WTC11 (cell line): ENCODE results near the gene CPXM1. TPM values are rescaled to one million over a fixed set of nuclear protein-coding genes. Genes with fewer than 3 reads are reported as not detected.
A peak's percentile ranks its signal among the peaks of the same experiment; 100 is the strongest.

Experiments used
- ATAC-seq: fragments of 200-7000 bp; cut with Tn5 transposase; 2 replicates; pipeline ENCODE4 v1.10.0; 2021; ENCODE audit warnings: mild to moderate bottlenecking, moderate library complexity
- CTCF ChIA-PET: fragments of 300-600 bp; sonication (Branson Sonifier 250); formaldehyde crosslinking; loops from one replicate; lab custom pipeline; 2021; ENCODE audit warnings: antibody characterized with exemption; lab: Charles Lee
- POLR2A ChIA-PET: fragments of 350-600 bp; sonication (Branson Sonifier 250); formaldehyde crosslinking; loops from one replicate; lab custom pipeline; 2021; ENCODE audit warnings: antibody characterized with exemption; lab: Charles Lee
- DNase-seq: peaks from one replicate; pipeline ENCODE4 v3.0.0; 2021; ENCODE audit warnings: low spot score
- H3K27ac Mint-ChIP-seq: 2 replicates; pipeline ENCODE4 v1.8.0; 2021; ENCODE audit warnings: mixed read lengths
- H3K27me3 Mint-ChIP-seq: 2 replicates; pipeline ENCODE4 v1.8.0; 2021; ENCODE audit warnings: low read depth, mild to moderate bottlenecking, moderate library complexity, mixed read lengths
- H3K36me3 Mint-ChIP-seq: 2 replicates; pipeline ENCODE4 v1.8.0; 2021; ENCODE audit warnings: mixed read lengths
- H3K4me1 Mint-ChIP-seq: 2 replicates; pipeline ENCODE4 v1.8.0; 2022; ENCODE audit warnings: mixed read lengths
- H3K4me3 Mint-ChIP-seq: 2 replicates; pipeline ENCODE4 v1.8.0; 2021; ENCODE audit warnings: mild to moderate bottlenecking, moderate library complexity, mixed read lengths
- H3K9me3 Mint-ChIP-seq: 2 replicates; pipeline ENCODE4 v1.8.0; 2021; ENCODE audit warnings: mixed read lengths
- ATF1 ChIP-seq: sonication (generic); formaldehyde crosslinking; IDR thresholded peaks from 2 replicates; pipeline ENCODE4 v1.8.1; 2023; ENCODE audit warnings: mild to moderate bottlenecking, moderate library complexity, missing genetic modification reagents
- ATF6 ChIP-seq: sonication (generic); formaldehyde crosslinking; IDR thresholded peaks from 2 replicates; pipeline ENCODE4 v1.8.1; 2023; ENCODE audit warnings: mild to moderate bottlenecking, missing genetic modification reagents
- CBFB ChIP-seq: sonication (generic); formaldehyde crosslinking; IDR thresholded peaks from 2 replicates; pipeline ENCODE4 v1.8.1; 2022; ENCODE audit warnings: mild to moderate bottlenecking, low read depth, missing genetic modification reagents
- EMX1 ChIP-seq: fragments of 250-450 bp; sonication (Bioruptor Pico); IDR thresholded peaks from 2 replicates; pipeline ENCODE4 v1.8.0; 2021; ENCODE audit warnings: mild to moderate bottlenecking
- ETV6 ChIP-seq: sonication (generic); formaldehyde crosslinking; IDR thresholded peaks from 2 replicates; pipeline ENCODE4 v1.8.1; 2022; ENCODE audit warnings: mild to moderate bottlenecking, missing genetic modification reagents
- HMGXB4 ChIP-seq: sonication (generic); formaldehyde crosslinking; IDR thresholded peaks from 2 replicates; pipeline ENCODE4 v1.8.1; 2023; ENCODE audit warnings: mild to moderate bottlenecking, moderate library complexity, missing genetic modification reagents
- MAX ChIP-seq: sonication (generic); formaldehyde crosslinking; IDR thresholded peaks from 2 replicates; pipeline ENCODE4 v1.8.0; 2022; ENCODE audit warnings: mild to moderate bottlenecking, missing genetic modification reagents
- NFATC4 ChIP-seq: fragments of 250-450 bp; sonication (Bioruptor Pico); IDR thresholded peaks from 2 replicates; pipeline ENCODE4 v1.9.0; 2021; ENCODE audit warnings: mild to moderate bottlenecking
- NR1H2 ChIP-seq: sonication (generic); formaldehyde crosslinking; IDR thresholded peaks from 2 replicates; pipeline ENCODE4 v1.9.0; 2021; ENCODE audit warnings: mild to moderate bottlenecking, moderate library complexity, missing genetic modification reagents
- RORB ChIP-seq: fragments of 250-450 bp; sonication (Bioruptor Pico); IDR thresholded peaks from 2 replicates; pipeline ENCODE4 v1.9.0; 2021; ENCODE audit warnings: mild to moderate bottlenecking
- SMAD3 ChIP-seq: sonication (generic); formaldehyde crosslinking; IDR thresholded peaks from 2 replicates; pipeline ENCODE4 v1.8.0; 2022; ENCODE audit warnings: missing genetic modification reagents, mild to moderate bottlenecking, borderline replicate concordance
- TCF7 ChIP-seq: sonication (generic); formaldehyde crosslinking; IDR thresholded peaks from 2 replicates; pipeline ENCODE4 v1.8.0; 2022; ENCODE audit warnings: mild to moderate bottlenecking, low read depth, missing genetic modification reagents, moderate library complexity
- ZBTB21 ChIP-seq: sonication (generic); formaldehyde crosslinking; IDR thresholded peaks from 2 replicates; pipeline ENCODE4 v1.8.1; 2023; ENCODE audit warnings: mild to moderate bottlenecking, missing genetic modification reagents, borderline replicate concordance
- ZNF232 ChIP-seq: sonication (generic); formaldehyde crosslinking; IDR thresholded peaks from 2 replicates; pipeline ENCODE4 v1.8.0; 2022; ENCODE audit warnings: mild to moderate bottlenecking, missing genetic modification reagents
- ZNF512 ChIP-seq: sonication (generic); formaldehyde crosslinking; IDR thresholded peaks from 2 replicates; pipeline ENCODE4 v1.8.1; 2022; ENCODE audit warnings: missing genetic modification reagents, borderline replicate concordance
- total RNA-seq: library from RNA; stranded (reverse); gene quantifications from 3 replicates; pipeline ENCODE4 v1.2.3, GENCODE V29; 2021
- TF ChIP-seq, protein P1 (sequence below): sonication (generic); formaldehyde crosslinking; IDR thresholded peaks from 2 replicates; pipeline ENCODE4 v1.8.0; 2022; ENCODE audit warnings: mild to moderate bottlenecking, missing genetic modification reagents
- TF ChIP-seq, protein P2 (sequence below): sonication (generic); formaldehyde crosslinking; IDR thresholded peaks from 2 replicates; pipeline ENCODE4 v1.8.1; 2023; ENCODE audit warnings: mild to moderate bottlenecking, missing genetic modification reagents, borderline replicate concordance

Gene CPXM1
- total RNA-seq, 1 experiment from 2014 or later: 51.2 TPM

GRCh38 chr20:2749343-2749950 is 51.0 kb downstream of the CPXM1 start:
- CTCF ChIA-PET: interaction anchor here (0.6 to 7.3 kb wide), 5 partner anchors 50 to 103 kb away, joined by 3 to 120 read pairs (median 3); no protein-coding TSS in a partner anchor
- DNase-seq: no peak
- H3K27ac Mint-ChIP-seq: no peak overlapping the region
- no peaks in the 10 kb centered on the region for H3K36me3 Mint-ChIP-seq
- peaks cover 32% of the 10 kb centered on the region for H3K4me1 Mint-ChIP-seq
- H3K9me3 Mint-ChIP-seq: no peaks in the 10 kb centered on the region
- TF ChIP-seq ATF1 (CRISPR knock-in tag) (no peak), EMX1 (CRISPR knock-in tag) (no peak), TCF7 (CRISPR knock-in tag) (no peak), NFATC4 (CRISPR knock-in tag) (no peak), ZNF232 (CRISPR knock-in tag) (no peak), ETV6 (CRISPR knock-in tag) (no peak), HMGXB4 (CRISPR knock-in tag) (no peak)
- TF ChIP-seq, protein P1, sequence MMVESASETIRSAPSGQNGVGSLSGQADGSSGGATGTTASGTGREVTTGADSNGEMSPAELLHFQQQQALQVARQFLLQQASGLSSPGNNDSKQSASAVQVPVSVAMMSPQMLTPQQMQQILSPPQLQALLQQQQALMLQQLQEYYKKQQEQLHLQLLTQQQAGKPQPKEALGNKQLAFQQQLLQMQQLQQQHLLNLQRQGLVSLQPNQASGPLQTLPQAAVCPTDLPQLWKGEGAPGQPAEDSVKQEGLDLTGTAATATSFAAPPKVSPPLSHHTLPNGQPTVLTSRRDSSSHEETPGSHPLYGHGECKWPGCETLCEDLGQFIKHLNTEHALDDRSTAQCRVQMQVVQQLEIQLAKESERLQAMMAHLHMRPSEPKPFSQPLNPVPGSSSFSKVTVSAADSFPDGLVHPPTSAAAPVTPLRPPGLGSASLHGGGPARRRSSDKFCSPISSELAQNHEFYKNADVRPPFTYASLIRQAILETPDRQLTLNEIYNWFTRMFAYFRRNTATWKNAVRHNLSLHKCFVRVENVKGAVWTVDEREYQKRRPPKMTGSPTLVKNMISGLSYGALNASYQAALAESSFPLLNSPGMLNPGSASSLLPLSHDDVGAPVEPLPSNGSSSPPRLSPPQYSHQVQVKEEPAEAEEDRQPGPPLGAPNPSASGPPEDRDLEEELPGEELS: no peak
- TF ChIP-seq, all 79 proteins: peak for 0
- no peak for ATAC-seq
- H3K27me3 Mint-ChIP-seq: peaks cover 92% of the 10 kb centered on the region
- POLR2A ChIA-PET: interaction anchor here (0.6 kb wide), 1 partner anchor 99 kb away, joined by 4 read pairs; no protein-coding TSS in a partner anchor
- H3K4me3 Mint-ChIP-seq: peak overlapping the region; percentile 72

DNA sequence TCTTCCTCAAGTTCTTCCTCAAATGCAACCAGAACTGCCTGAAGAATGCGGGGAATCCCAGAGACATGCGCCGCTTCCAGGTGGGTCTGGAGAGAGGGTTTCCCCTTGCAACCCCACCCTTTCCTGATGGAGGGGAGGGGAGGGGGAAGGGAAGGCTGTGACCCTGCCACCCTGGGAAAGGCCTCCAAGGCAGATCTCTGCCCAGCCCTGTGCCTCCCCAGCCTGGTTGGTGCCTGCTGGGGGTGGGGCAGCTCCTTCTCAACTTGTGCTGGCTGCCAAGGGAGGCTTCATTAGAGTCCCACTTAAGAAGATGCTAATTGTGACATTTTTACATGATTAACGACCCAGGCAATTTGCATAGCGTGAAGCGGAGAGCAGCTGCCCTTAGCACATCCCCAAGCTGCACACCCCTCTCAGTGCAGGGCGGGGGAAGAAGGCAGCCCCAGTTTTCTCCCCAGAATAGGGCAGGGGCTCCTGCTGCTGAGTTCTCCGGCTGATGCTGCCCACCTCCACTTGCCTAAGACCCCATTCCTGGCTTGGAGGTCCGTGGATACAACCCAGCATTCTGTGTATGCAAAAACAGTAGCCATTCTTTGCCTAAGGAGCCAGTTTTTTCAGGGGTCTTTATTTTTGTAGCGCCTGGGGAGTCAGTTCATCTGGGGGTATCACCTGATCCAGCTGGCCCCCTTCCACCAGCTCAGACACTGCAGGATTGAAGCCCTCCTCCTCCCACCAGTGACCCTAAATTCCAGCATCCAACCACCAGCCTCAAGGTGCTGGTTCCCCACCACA is 51.7 kb downstream of the CPXM1 start:
- peak; percentile 64 for DNase-seq
- H3K4me1 Mint-ChIP-seq: peaks cover 32% of the 10 kb centered on the region
- peaks cover 90% of the 10 kb centered on the region for H3K27me3 Mint-ChIP-seq
- peak; percentile 36 for ATAC-seq
- peak overlapping the region; percentile 43 for H3K4me3 Mint-ChIP-seq
- H3K9me3 Mint-ChIP-seq: no peaks in the 10 kb centered on the region
- no peaks in the 10 kb centered on the region for H3K36me3 Mint-ChIP-seq
- POLR2A ChIA-PET: interaction anchor here (0.6 kb wide), 1 partner anchor 100 kb away, joined by 4 read pairs; no protein-coding TSS in a partner anchor
- CTCF ChIA-PET: interaction anchor here (0.7 to 2.7 kb wide), 3 partner anchors 55 to 305 kb away, joined by 3 to 8 read pairs (median 4); no protein-coding TSS in a partner anchor
- no peak overlapping the region for H3K27ac Mint-ChIP-seq
- TF ChIP-seq NR1H2 (CRISPR knock-in tag): no peak
- TF ChIP-seq ZNF512 (CRISPR knock-in tag): no peak
- TF ChIP-seq, protein P2, sequence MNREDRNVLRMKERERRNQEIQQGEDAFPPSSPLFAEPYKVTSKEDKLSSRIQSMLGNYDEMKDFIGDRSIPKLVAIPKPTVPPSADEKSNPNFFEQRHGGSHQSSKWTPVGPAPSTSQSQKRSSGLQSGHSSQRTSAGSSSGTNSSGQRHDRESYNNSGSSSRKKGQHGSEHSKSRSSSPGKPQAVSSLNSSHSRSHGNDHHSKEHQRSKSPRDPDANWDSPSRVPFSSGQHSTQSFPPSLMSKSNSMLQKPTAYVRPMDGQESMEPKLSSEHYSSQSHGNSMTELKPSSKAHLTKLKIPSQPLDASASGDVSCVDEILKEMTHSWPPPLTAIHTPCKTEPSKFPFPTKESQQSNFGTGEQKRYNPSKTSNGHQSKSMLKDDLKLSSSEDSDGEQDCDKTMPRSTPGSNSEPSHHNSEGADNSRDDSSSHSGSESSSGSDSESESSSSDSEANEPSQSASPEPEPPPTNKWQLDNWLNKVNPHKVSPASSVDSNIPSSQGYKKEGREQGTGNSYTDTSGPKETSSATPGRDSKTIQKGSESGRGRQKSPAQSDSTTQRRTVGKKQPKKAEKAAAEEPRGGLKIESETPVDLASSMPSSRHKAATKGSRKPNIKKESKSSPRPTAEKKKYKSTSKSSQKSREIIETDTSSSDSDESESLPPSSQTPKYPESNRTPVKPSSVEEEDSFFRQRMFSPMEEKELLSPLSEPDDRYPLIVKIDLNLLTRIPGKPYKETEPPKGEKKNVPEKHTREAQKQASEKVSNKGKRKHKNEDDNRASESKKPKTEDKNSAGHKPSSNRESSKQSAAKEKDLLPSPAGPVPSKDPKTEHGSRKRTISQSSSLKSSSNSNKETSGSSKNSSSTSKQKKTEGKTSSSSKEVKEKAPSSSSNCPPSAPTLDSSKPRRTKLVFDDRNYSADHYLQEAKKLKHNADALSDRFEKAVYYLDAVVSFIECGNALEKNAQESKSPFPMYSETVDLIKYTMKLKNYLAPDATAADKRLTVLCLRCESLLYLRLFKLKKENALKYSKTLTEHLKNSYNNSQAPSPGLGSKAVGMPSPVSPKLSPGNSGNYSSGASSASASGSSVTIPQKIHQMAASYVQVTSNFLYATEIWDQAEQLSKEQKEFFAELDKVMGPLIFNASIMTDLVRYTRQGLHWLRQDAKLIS (CRISPR knock-in tag): no peak
- TF ChIP-seq, protein P1: no peak
- no peak for TF ChIP-seq SMAD3 (CRISPR knock-in tag)
- no peak for TF ChIP-seq CBFB (CRISPR knock-in tag)
- no peak for TF ChIP-seq RORB
- TF ChIP-seq ZBTB21 (CRISPR knock-in tag): no peak
- no peak for TF ChIP-seq NFATC4 (CRISPR knock-in tag)
- no peak for TF ChIP-seq ATF6 (CRISPR knock-in tag)
- TF ChIP-seq MAX (CRISPR knock-in tag): no peak
